ENCODE results near the gene PABPN1.

PABPN1 gene

GRCh38 chr14:23345987-23346692 is 24.9 kb downstream of the PABPN1 start:
- no peak for DNase-seq (ENCODE audit: low read depth, low spot score)
- peaks cover 8% of the 10 kb centered on the region for H3K4me1 ChIP-seq (ENCODE audit: insufficient read depth, insufficient read length)
- peaks cover 4% of the 10 kb centered on the region for H3K9me3 ChIP-seq (ENCODE audit: insufficient read depth, low read length)
- H3K4me3 ChIP-seq (ENCODE audit: insufficient read length, low read depth): no peak overlapping the region
- H3K27me3 ChIP-seq (ENCODE audit: insufficient read depth, insufficient read length): peaks cover 3% of the 10 kb centered on the region
- H3K9ac ChIP-seq (ENCODE audit: insufficient read length, low read depth): no peak overlapping the region
- H3K36me3 ChIP-seq (ENCODE audit: insufficient read depth, insufficient read length, low read length): peaks cover 40% of the 10 kb centered on the region
- TF ChIP-seq SUZ12 (IDR thresholded peaks at IDR 0.05; ENCODE audit: extremely low read depth, insufficient read depth, insufficient read length) (no peak), YY1 (IDR thresholded peaks at IDR 0.05; ENCODE audit: insufficient read depth, insufficient read length) (no peak)

GRCh38 chr14:23346693-23347405 is 25.6 kb downstream of the PABPN1 start:
- H3K9me3 ChIP-seq (ENCODE audit: insufficient read depth, low read length): no peaks in the 10 kb centered on the region
- H3K9ac ChIP-seq (ENCODE audit: insufficient read length, low read depth): no peak overlapping the region
- H3K4me3 ChIP-seq (ENCODE audit: insufficient read length, low read depth): no peak overlapping the region
- H3K27me3 ChIP-seq (ENCODE audit: insufficient read depth, insufficient read length): peaks cover 9% of the 10 kb centered on the region
- peaks cover 46% of the 10 kb centered on the region for H3K36me3 ChIP-seq (ENCODE audit: insufficient read depth, insufficient read length, low read length)
- no peak for DNase-seq (ENCODE audit: low read depth, low spot score)
- TF ChIP-seq ZNF274 (IDR thresholded peaks at IDR 0.05; ENCODE audit: low read depth, low read length): no peak
- TF ChIP-seq YY1 (IDR thresholded peaks at IDR 0.05; ENCODE audit: insufficient read depth, insufficient read length): no peak
- TF ChIP-seq SUZ12 (IDR thresholded peaks at IDR 0.05; ENCODE audit: extremely low read depth, insufficient read depth, insufficient read length): no peak
- peaks cover 8% of the 10 kb centered on the region for H3K4me1 ChIP-seq (ENCODE audit: insufficient read depth, insufficient read length)

GRCh38 chr14:23347406-23348296 is 26.4 kb downstream of the PABPN1 start:
- Histone ChIP-seq H3K27me3 (ENCODE audit: insufficient read depth, insufficient read length) (peaks cover 9% of the 10 kb centered on the region), H3K4me3 (ENCODE audit: insufficient read length, low read depth) (no peak overlapping the region), H3K4me1 (ENCODE audit: insufficient read depth, insufficient read length) (peaks cover 8% of the 10 kb centered on the region), H3K36me3 (ENCODE audit: insufficient read depth, insufficient read length, low read length) (peaks cover 46% of the 10 kb centered on the region), H3K9me3 (ENCODE audit: insufficient read depth, low read length) (no peaks in the 10 kb centered on the region), H3K9ac (ENCODE audit: insufficient read length, low read depth) (no peak overlapping the region)
- no peak for DNase-seq (ENCODE audit: low read depth, low spot score)
- no peak for TF ChIP-seq ZNF274 (IDR thresholded peaks at IDR 0.05; ENCODE audit: low read depth, low read length)
- TF ChIP-seq YY1 (IDR thresholded peaks at IDR 0.05; ENCODE audit: insufficient read depth, insufficient read length): no peak

GRCh38 chr14:23348297-23348655 is 27.0 kb downstream of the PABPN1 start:
- H3K4me1 ChIP-seq (ENCODE audit: insufficient read depth, insufficient read length): peaks cover 8% of the 10 kb centered on the region
- H3K9me3 ChIP-seq (ENCODE audit: insufficient read depth, low read length): no peaks in the 10 kb centered on the region
- no peak for DNase-seq (ENCODE audit: low read depth, low spot score)
- no peak overlapping the region for H3K9ac ChIP-seq (ENCODE audit: insufficient read length, low read depth)
- H3K27me3 ChIP-seq (ENCODE audit: insufficient read depth, insufficient read length): peaks cover 9% of the 10 kb centered on the region
- TF ChIP-seq ZNF274 (IDR thresholded peaks at IDR 0.05; ENCODE audit: low read depth, low read length) (no peak), YY1 (IDR thresholded peaks at IDR 0.05; ENCODE audit: insufficient read depth, insufficient read length) (no peak), SUZ12 (IDR thresholded peaks at IDR 0.05; ENCODE audit: extremely low read depth, insufficient read depth, insufficient read length) (no peak)
- H3K4me3 ChIP-seq (ENCODE audit: insufficient read length, low read depth): no peak overlapping the region
- peaks cover 46% of the 10 kb centered on the region for H3K36me3 ChIP-seq (ENCODE audit: insufficient read depth, insufficient read length, low read length)

GRCh38 chr14:23349156-23349845 is 28.0 kb downstream of the PABPN1 start:
- Histone ChIP-seq H3K9me3 (ENCODE audit: insufficient read depth, low read length) (no peaks in the 10 kb centered on the region), H3K4me3 (ENCODE audit: insufficient read length, low read depth) (no peak overlapping the region), H3K27me3 (ENCODE audit: insufficient read depth, insufficient read length) (peaks cover 9% of the 10 kb centered on the region), H3K4me1 (ENCODE audit: insufficient read depth, insufficient read length) (peaks cover 8% of the 10 kb centered on the region), H3K36me3 (ENCODE audit: insufficient read depth, insufficient read length, low read length) (peaks cover 46% of the 10 kb centered on the region), H3K9ac (ENCODE audit: insufficient read length, low read depth) (no peak overlapping the region)
- TF ChIP-seq SUZ12 (IDR thresholded peaks at IDR 0.05; ENCODE audit: extremely low read depth, insufficient read depth, insufficient read length) (no peak), ZNF274 (IDR thresholded peaks at IDR 0.05; ENCODE audit: low read depth, low read length) (no peak), YY1 (IDR thresholded peaks at IDR 0.05; ENCODE audit: insufficient read depth, insufficient read length) (no peak)
- no peak for DNase-seq (ENCODE audit: low read depth, low spot score)

- peaks cover 56% of the 10 kb centered on the region for H3K36me3 ChIP-seq (ENCODE audit: insufficient read depth, insufficient read length, low read length)
- H3K27me3 ChIP-seq (ENCODE audit: insufficient read depth, insufficient read length): peaks cover 9% of the 10 kb centered on the region
- peak overlapping the region; percentile 84 for H3K9ac ChIP-seq (ENCODE audit: insufficient read length, low read depth)
- no peak for DNase-seq (ENCODE audit: low read depth, low spot score)
- H3K4me1 ChIP-seq (ENCODE audit: insufficient read depth, insufficient read length): peaks cover 3% of the 10 kb centered on the region
- TF ChIP-seq YY1 (IDR thresholded peaks at IDR 0.05; ENCODE audit: insufficient read depth, insufficient read length): no peak
- TF ChIP-seq SUZ12 (IDR thresholded peaks at IDR 0.05; ENCODE audit: extremely low read depth, insufficient read depth, insufficient read length): no peak
- TF ChIP-seq ZNF274 (IDR thresholded peaks at IDR 0.05; ENCODE audit: low read depth, low read length): no peak
- H3K9me3 ChIP-seq (ENCODE audit: insufficient read depth, low read length): no peaks in the 10 kb centered on the region
- peak overlapping the region; percentile 71 for H3K4me3 ChIP-seq (ENCODE audit: insufficient read length, low read depth)
Observed at GRCh38 chr14:23351681-23352505, 30.6 kb downstream of the PABPN1 start.
